ENCODE data around the gene UVRAG.

- TF ChIP-seq CTCF (IDR thresholded peaks at IDR 0.05; ENCODE audit: insufficient read depth, low read length, poor library complexity, severe bottlenecking), result no peak
- TF ChIP-seq EZH2phosphoT487 (conservative IDR thresholded peaks at IDR 0.05; ENCODE audit: low read length), result no peak
Measured at GRCh38 chr11:76085270-76085669, 270.3 kb downstream of the UVRAG start.
